Activated CD4-positive, alpha-beta T cell treated with anti-CD3 and anti-CD28 coated beads, Interleukin-2, amount 50 U/mL, for 24 hours (primary cell): ENCODE measurements around the gene PTPRN2.

ENCODE experiments used
- DNase-seq, 2 donors: peaks; one replicate each; pipeline ENCODE4 v3.0.0-alpha.2; 2020; ENCODE audit warnings: low read depth in 1 of 2, low spot score in 1 of 2

The PTPRN2 gene

GRCh38 chr7:157801113-157801512 lies 786.5 kb downstream of the PTPRN2 start:
- DNase-seq: no peak

DNA sequence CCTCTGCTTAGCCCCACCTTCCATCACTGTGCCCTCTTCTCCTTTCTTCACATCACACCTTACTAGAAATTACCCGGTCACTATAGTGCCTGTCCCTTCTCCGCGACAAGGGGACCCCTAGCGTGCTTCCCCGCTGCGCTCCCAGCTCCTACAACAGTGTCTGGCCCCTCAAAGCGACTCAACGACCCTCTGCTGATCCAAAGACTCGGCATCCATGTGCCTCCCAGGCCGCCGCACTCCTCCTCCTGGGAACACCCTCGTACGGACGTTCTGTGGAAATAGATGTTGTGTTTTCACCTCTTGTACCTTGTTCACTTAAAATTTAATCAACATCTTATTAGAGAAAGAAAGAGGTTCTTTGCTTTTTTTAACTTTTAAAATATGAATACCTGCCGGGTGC lies 787.3 kb downstream of the PTPRN2 start:
- no peak for DNase-seq

GRCh38 chr7:157799076-157799685 lies 788.4 kb downstream of the PTPRN2 start:
- DNase-seq: no peak

DNA sequence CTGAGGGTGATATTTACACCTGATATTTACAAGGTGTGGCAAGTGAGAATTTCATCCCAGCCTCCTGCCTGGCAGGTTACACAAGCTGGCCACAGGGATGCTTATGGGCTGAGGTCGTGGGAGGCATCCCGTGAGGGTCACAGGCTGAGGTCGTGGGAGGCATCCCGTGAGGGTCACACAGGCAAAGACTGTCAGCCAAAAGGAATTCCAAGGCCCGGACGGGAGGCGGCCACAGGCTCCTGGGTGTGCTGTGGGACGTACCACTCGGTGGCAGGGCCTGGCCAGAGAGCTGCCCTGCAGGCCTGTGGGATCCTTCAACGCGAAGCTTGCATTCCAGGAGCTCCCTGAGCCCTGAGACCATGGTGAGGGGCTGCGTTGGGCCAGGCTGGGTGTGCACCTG lies 790.3 kb downstream of the PTPRN2 start:
- no peak for DNase-seq

DNA sequence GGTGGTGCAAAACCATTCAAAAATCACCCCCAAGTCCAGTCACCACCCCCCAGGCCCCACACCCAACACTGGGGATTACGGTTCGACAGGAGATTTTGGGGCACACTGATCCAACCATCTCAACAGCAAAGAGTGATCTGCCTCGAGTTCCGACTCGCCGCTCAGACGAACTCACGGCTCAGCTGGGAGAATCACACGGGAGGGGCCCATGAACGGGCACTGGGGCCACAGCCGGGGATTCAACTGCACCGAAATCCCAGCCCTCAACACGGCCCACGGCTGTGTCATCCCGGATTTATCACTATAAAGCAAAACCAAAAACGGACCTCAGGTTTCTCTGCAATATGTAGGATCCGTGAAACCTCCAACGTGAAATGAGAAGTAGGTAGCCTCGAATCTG lies 790.8 kb downstream of the PTPRN2 start:
- DNase-seq: no peak

DNA sequence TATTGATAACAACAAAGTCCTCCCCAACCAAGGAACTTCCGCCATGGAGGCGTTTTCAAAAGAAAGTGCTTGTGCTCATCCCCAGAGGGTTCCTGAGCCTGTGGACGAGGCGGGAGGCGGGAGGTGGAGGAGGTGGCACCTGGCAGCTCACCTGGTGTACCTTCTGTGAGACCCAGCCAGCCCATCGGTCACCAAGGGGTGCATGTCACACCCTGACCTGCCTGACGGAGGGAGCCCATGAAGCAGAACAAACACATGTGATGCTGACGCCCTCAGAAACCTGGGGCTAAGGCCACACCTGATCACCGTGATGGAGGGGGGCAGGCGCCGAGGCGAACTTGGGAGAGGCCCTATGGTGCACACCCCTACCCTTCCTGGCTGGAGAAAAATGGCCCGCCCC lies 792.0 kb downstream of the PTPRN2 start:
- DNase-seq: no peak

DNA sequence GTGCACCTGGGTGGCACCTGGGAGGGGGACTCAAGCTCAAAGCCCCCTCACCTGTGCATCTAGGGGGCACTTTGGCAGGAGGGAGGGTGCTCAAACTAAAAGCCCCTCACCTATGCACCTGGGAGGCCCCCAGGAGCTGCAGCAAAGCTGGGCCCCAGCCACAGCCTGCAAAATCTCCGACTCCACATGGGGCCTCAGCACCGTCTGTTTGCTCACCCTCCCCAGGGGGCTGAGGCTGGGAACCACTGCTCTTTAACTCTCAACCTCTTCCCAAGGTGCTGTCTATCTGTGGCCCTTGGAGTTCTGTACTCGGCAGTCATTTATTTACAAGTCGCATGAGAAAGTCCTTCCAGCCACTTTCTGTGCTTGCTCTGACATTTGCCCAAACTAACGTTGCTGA lies 792.4 kb downstream of the PTPRN2 start:
- DNase-seq: no peak

- no peak for DNase-seq
These were observed 792.9 kb downstream of the PTPRN2 start for GRCh38 chr7:157794746-157795065.

GRCh38 chr7:157793973-157794745 lies 793.5 kb downstream of the PTPRN2 start:
- DNase-seq: no peak

DNA sequence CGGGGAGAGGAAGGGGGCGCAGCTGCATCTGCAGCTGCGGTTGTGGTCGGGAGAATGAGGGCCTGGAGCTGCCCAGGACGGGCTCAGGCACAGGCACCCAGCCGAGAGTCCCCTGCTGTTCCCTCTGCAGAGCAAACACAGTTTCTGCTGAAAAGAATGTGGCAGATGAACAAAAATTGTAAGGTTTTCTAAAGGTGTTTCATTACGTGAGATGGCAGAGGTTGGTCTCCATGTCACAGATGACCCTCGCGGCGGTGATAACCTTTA lies 794.6 kb downstream of the PTPRN2 start:
- DNase-seq: no peak

- no peak for DNase-seq
These were observed 795.2 kb downstream of the PTPRN2 start for GRCh38 chr7:157792241-157793086.

- no peak for DNase-seq
These were observed 796.0 kb downstream of the PTPRN2 start for GRCh38 chr7:157791666-157792065.

- no peak for DNase-seq
These were observed 796.4 kb downstream of the PTPRN2 start for GRCh38 chr7:157791261-157791660.

DNA sequence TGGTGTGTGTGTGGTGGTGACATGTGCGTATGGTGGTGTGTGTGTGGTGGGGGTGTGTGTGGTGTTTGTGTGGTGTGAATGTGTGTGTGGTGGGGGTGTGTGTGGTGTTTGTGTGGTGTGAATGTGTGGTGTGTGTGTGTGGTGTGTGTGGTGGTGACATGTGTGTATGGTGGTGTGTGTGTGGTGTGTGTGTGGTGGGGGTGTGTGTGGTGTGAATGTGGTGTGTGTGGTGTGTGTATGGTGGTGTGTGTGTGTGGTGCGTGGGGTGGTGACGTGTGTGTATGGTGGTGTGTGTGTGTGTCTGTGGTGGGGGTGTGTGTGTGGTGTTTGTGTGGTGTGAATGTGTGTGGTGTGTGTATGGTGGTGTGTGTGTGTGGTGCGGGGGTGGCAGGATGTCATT lies 797.7 kb downstream of the PTPRN2 start:
- no peak for DNase-seq

DNA sequence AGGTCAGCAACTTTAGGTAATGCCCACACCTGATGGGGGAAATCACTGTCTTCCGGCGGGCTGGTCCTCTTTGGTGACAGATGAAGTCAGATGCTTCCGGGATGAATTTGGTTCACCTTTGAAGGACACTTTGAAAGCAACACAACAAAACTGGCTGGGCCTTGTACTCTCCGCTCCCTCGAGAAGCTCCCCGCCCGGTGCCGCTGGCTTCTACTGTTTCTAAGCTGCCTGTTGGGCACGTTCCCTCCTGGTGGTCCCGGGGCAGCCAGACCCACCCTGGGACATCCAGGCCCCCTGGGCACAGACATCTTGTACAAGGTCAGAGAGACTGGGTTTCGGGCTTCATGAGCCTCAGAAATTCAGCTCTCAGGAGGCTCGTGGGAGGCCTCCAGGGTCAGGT lies 798.5 kb downstream of the PTPRN2 start:
- no peak for DNase-seq

GRCh38 chr7:157788573-157788972 lies 799.0 kb downstream of the PTPRN2 start:
- no peak for DNase-seq

DNA sequence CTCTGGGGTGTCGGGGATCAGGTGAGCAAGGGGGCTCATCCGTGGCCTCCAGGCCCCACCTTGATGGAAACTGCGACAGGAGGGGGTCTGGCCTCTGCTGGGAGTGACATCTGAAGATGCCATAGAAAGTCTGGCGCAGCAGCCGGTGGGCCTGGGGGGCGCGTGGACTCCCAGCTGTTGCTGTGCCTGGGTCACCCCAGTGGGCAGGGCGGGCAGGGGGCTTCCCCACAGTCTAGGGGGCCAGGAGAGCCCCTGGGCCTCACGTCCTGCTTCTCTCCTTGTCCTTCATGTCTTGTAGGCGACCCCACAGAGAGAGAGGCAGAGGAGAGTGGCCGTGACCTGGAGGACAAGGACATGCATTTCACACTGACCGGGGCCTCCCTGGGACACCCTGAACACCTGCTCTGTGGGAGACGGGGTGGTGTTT lies 800.3 kb downstream of the PTPRN2 start:
- DNase-seq: no peak

DNA sequence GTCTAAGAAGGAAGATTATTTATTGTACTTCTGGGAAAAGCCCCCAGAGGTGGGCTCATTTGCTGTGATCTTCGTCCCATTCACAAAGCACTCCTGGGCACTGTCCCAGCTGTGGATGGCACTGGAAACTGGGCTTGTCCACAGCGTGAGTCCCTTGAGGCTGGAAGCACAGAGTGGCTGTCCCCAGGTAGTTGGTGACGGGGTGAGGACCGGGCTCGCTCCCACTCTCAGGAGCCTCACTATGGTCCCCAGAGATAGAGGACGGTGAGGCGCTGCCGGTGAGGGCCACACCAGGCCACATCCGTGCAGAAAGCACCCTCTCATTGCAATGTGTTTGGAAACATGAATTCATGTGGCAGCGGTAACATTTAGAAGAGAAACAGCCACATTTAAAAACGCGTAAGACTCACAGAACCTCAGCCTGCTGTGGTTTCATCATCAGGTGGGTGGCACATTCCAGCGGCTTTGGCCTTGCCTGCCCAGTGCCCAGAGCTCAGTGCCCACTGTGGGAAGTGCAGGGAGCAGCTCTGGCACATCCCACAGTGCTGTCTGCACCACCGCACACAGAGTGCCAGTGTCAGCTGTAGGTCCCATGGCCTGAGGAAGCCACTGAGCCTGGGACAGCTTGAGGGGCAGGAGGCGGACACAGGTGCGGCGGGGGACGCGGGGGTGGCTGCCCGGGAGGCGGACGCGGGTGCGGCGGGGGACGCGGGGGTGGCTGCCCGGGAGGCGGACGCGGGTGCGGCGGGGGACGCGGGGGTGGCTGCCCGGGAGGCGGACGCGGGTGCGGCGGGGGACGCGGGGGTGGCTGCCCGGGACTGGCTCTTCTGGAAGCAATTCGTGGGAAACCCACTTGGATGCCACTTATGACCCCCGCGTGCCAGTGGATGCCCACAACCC lies 801.0 kb downstream of the PTPRN2 start:
- DNase-seq: no peak

DNA sequence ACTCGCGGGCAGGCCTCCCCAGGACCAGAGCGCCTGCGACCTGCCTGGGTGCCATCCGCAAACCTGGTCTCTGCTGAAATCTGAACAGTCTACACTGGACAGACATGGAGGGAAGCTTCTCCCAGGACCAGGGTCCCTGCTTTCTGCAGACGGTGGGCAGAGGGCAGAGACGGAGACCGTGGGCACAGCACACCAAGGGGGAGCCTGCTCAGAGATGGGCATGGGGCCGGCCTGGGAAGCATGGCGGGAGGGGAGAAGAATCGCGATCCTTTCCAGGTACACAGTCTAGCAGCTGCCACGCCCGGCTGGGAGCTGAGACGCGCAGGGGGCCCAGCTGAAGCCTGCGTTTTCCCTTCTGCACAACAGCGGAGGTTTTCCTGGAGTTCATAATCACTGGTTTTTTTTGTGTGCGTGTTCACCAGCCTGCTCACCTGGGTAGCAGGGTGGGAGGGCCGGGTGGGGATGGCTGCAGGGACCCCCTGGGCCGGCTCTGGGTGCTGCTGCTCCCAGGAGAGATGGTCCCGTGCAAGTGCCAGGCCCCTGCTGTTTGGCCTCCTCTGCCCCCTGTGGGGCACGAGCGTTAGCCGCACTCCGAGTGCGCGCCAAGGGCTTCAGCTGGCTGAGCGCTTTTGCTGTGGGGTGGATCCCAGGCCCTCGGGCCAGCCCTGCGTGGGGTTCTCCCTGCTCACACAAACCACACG lies 802.0 kb downstream of the PTPRN2 start:
- DNase-seq: no peak

DNA sequence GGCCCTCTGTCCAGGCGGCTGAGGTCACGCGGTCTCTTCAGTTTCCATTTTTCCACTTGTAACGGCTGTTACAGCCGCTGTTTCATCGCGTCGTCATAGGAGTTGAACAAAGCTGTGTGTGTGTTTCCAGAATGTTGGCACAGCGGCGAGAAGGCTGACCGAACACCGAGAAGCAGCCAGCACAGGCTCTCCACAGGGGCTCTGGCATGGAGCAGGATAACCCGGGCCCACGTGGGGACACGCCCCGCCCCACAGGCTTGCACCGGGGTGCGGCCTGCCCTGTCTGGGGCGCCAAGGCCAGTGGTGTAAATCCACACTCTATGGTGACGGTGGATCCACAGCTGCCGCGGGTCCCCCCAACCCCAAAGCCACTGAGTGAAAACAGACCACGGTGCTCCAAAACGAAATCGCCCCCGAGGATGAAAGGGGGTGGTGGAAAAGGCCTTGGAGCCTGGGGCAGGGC lies 802.6 kb downstream of the PTPRN2 start:
- no peak for DNase-seq
